Measurements from ENCODE around the gene PTGR2.

DNA sequence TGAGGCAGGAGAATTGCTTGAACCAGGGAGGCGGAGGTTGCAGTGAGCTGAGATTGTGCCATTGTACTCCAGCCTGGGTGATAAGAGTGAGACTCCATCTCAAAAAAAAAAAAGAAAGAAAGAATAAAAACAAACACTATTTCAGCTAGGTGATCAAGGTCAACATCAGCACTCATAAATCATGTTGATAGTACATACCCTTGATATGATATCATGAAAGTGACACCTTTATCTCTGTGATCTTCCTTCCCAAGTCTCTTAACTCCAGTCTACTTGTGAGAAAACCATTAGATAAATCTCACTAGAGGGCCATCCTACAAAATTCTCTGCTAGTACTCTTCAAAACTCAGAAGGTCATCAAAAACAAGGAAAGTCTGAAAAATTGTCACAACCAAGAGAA, 44.2 kb upstream of the PTGR2 start:
- TF ChIP-seq, protein P1, sequence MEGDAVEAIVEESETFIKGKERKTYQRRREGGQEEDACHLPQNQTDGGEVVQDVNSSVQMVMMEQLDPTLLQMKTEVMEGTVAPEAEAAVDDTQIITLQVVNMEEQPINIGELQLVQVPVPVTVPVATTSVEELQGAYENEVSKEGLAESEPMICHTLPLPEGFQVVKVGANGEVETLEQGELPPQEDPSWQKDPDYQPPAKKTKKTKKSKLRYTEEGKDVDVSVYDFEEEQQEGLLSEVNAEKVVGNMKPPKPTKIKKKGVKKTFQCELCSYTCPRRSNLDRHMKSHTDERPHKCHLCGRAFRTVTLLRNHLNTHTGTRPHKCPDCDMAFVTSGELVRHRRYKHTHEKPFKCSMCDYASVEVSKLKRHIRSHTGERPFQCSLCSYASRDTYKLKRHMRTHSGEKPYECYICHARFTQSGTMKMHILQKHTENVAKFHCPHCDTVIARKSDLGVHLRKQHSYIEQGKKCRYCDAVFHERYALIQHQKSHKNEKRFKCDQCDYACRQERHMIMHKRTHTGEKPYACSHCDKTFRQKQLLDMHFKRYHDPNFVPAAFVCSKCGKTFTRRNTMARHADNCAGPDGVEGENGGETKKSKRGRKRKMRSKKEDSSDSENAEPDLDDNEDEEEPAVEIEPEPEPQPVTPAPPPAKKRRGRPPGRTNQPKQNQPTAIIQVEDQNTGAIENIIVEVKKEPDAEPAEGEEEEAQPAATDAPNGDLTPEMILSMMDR (conservative IDR thresholded peaks at IDR 0.05; ENCODE audit: low read depth, low read length) = no peak
- TF ChIP-seq EZH2 (IDR thresholded peaks at IDR 0.05; ENCODE audit: borderline replicate concordance, low read depth, low read length, poor library complexity, severe bottlenecking) = no peak
